NOMO-1 treated with dmso at 0.1 percent for 144 hours (cell line): Measurements from ENCODE around the gene EIF6.

ENCODE experiments used
- DNase-seq: peaks from one replicate; lab custom pipeline; 2025; ENCODE audit not compliant: unreplicated experiment; lab: John Stamatoyannopoulos, UW

EIF6 gene

GRCh38 chr20:35295674-35296073 is 11.1 kb upstream of the EIF6 start:
- no peak for DNase-seq

GRCh38 chr20:35295058-35295457 is 10.5 kb upstream of the EIF6 start:
- DNase-seq: no peak

DNA sequence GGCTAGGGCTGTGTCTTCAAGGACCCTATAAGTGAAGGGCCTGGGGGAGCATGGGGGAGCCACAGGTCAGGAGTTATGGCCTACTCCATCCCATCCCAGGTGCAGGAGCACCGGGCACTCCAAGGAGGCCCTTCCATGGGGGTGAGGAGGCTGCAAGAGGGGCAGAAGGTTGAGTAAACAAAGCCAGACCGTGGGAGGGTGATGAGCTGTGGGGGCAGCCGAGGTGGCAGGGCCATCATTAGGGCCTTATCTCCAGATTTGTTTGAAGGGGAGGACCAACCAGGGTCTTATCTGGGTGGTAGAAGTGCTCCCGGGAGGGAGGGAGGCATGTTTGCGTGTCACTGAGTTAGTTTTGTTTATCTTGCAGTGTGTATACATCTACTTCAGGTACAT is 9.7 kb upstream of the EIF6 start:
- DNase-seq: no peak

DNA sequence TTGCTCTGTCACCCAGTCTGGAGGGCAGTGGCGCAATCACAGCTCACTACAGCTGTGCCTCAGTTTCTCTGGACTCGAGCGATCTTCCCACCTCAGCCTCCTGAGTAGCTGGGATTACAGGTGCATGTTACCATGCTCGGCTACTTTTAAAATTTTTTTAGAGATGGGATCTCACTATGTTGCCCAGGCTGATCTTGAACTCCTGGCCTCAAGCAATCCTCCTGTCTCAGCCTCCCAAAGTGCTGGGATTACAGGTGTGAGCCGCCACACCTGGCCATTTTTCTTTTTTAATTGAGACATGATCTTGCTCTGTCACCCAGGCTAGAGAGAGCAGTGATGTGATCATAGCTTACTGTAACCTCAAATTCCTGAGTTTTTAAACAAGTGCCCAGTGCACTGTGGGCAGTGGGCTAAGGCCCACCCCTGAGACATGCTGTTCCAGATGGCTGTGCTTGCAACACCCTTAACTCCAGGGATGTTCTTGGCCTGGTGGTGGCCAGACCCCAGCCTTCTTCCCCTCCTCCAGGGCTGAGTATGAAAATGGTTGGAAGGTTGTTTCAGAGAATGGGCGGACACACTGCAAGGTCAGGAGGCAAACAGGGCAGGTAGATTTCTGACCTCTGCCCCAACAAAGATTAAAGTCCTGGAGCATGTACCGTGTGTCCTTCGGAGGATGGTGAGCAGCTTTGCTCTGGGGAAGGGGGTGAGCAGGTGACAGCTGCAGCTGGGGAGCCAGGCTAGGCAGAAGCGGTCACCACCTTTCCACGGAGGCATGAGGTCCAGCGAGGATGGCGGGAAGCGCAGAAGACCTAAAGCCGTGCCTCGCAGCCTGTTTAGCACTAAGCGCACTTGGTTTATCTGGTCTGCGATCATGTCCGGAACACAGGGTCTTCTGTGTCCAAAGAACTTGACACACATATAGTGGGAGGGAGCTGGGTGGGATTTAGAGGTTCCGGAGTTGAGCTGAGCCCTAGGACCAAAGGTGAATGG is 9.0 kb upstream of the EIF6 start:
- no peak for DNase-seq

DNA sequence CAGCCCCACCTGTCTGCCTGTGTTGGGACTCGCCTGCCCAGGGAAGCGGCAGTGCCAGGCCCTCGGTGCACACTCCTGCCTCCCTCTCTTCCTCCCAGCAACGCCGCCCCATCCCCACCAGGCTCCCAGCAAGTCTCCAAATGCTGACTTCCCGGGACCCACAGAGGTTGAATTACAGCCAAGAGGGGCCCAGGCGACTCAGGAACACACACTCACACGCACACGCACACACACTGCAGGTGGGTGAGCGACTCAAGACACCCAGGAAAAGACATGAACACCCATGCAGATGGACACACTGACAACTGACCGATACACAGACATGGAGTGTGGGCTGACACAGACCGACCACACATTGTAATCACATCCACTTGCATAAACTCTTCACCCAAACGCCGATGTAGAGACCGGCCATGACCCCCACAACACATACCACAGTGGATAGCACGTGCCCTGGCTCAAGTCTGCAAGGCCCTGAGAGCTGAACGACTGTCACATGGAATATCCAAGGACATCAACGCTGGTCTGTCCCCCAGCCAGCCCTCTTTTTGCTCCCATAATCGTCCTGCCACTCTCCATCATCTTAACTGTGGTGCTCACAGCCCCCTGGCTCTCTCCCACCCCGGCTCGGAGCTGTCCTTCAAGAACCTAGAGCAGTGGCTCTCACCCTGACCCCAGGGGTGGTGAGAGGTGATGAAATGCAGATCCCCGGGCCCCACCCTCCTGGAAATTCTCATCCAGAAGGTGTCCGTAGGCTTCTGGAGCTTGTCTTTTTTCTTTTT is 8.1 kb upstream of the EIF6 start:
- no peak for DNase-seq

- DNase-seq: no peak
Measured at GRCh38 chr20:35291654-35292503, 7.3 kb upstream of the EIF6 start, which contains the start of gene FAM83C. Gene FAM83C (minus strand): TSS chr20:35292425. CDS start chr20:35292304, 121 bp downstream.

- no peak for DNase-seq
Measured at GRCh38 chr20:35290887-35291417, 6.4 kb upstream of the EIF6 start.

DNA sequence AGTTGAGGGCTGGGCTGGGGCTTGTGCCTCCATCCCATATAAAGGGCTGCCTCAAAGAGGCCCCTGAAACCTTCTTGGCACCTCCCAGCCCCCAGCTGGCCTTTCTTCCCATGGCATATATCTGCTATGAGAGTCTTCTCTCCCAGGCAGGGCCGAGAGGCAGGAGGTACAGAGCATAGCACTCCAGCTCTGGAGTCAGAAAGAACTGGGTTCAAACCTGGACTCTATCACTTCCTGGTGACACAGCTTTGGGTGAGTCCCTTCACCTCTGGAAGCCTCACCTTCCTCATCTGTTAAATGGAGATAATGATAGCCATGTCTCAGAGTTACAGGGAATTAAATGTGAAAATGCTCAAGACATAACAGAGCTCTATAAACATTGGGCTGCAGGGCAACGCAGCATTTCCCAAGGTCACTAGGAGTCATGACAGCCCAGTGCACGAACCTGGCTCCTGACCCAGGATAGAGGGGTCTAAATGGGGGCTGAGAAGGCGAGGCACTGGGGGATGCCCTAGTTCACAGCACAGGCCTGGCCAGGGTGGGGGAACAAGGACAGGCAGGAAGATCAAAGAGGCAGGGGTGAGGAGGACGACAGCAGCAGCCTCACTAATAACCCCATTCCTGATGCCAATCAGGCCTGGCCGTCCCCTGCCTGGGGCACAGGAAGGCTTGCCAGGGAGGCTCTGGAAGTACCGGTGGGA is 5.8 kb upstream of the EIF6 start:
- no peak for DNase-seq

DNA sequence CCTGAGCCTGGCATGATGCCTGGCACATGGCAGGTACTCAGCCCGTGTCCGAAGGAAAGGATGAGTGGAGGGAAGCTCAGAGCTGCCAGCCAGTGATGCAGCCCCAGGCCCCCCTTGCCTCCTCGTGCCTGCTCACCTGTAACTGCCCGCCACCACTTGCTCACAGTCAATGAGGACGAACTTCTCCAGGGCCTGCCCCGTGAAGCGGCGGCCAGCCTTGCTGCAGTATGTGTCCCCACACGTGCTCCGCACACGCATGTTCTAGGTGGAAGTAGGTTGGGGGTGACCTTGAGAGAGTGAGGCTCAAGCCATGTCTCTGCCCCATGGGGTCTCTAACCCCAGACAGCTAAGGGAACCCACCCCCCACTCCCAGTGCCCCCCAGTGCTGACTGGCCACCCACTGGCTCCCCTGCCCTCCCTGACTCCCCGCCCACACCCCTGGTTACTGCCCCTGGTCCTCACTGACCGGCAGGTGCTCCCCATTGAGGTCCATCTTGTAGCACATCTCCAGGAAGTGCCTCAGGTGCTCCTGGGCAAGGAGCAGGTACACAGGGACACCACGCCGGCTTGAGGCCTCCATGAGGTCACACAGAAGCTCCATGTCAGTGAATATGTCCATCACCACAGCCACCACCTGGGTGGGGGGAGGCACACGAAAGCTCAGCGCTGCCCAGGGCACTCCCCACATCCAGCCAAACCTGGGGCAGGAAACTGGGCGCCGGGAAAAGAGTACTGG is 3.9 kb upstream of the EIF6 start:
- no peak for DNase-seq

GRCh38 chr20:35287509-35288324 is 3.1 kb upstream of the EIF6 start:
- DNase-seq: no peak

DNA sequence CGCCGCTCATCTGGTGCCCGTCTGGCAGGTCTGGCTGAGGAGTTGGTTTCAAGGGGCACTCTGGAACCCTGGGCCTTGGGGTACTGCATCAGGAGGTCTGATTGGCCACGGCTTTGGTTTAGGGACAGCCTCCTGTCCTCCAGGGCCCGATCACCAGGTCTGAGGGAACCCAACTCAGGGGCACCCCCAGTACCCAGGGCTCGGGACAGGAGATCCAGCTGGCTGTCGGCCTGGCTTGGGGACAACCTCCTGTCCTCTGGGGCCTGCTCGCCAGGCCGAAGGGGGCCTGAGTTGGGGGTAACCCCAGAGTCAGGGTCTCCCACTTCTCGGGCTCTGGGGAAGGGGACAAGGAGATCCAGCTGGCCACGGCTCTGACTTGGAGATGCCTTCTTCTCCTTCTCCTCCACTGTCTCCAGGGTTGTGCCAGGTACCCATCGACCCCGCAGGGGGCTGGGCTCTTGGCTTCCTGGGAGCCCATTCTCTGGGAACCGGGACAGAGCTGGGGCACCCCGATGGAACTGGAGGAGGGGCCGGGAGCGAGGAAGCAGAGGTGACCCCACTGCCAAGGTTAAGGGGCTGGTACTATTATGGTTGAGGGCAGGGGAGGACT is 2.4 kb upstream of the EIF6 start:
- DNase-seq: no peak

- no peak for DNase-seq
Measured at GRCh38 chr20:35286077-35286898, 1.7 kb upstream of the EIF6 start.

- DNase-seq: no peak
Measured at GRCh38 chr20:35285806-35286076, 1.2 kb upstream of the EIF6 start.

GRCh38 chr20:35284992-35285805 is 627 bp upstream of the EIF6 start:
- no peak for DNase-seq

DNA sequence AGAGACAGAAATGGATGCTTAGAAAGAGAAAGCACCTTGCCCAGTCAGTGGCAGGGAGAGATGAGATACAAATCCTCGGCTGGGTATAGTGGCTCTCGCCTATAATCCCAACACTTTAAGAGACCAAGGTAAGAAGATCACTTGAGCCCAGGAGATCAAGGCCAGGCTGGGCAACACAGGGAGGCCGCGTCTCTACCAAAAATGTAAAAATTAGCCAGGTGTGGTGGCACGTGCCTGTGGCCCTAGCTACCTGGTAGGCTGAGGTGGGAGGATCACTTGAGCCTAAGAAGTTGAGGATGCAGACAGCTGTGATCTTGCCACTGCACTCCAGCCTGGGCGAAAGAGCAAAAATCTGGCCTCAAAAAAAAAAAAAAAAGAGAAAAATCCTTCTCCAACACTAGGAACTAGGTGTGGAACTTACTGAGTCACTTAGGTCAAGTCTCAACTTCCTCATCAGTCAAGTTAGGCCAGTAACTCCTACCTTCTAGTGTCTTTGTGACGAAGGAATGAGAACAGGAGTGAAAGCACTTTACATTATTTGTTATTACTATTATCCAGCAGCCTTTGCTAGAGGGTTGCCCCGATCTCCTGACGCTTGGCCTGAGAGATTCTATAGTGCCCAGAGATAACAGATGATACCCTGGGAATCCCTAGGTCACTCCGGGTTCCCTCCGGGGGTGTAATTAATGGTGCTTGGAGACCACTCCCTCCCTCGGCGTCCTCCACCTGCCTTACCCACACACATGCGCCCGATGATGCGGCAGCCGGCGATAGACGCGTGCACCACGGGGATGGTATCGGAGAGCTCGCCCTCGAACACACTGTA is 918 bp downstream of the EIF6 start:
- DNase-seq: no peak
